ENCODE data around the gene DPP4.

The DPP4 gene

GRCh38 chr2:162025121-162025911 is 48.7 kb downstream of the DPP4 start:
- no peak for TF ChIP-seq CTCF (conservative IDR thresholded peaks at IDR 0.05)
- peak overlapping the region; percentile 46; the same call in 1 of the 2 replicates for H3K27ac ChIP-seq

GRCh38 chr2:162022290-162022945 is 51.6 kb downstream of the DPP4 start:
- no peak overlapping the region for H3K27ac ChIP-seq

GRCh38 chr2:162021516-162022058 is 52.4 kb downstream of the DPP4 start:
- TF ChIP-seq CTCF (conservative IDR thresholded peaks at IDR 0.05): no peak
- no peak overlapping the region for H3K27ac ChIP-seq

More at GRCh38 chr2:162022290-162022945, 51.6 kb downstream of the DPP4 start:
- no peak for TF ChIP-seq CTCF (conservative IDR thresholded peaks at IDR 0.05)

- no peak overlapping the region for H3K27ac ChIP-seq
- TF ChIP-seq CTCF (conservative IDR thresholded peaks at IDR 0.05): no peak
Measured at GRCh38 chr2:162018530-162018929, 55.5 kb downstream of the DPP4 start.

GRCh38 chr2:162017233-162017632 is 56.8 kb downstream of the DPP4 start:
- no peak overlapping the region for H3K27ac ChIP-seq
- no peak for TF ChIP-seq CTCF (conservative IDR thresholded peaks at IDR 0.05)

- TF ChIP-seq CTCF (conservative IDR thresholded peaks at IDR 0.05): no peak
- no peak overlapping the region for H3K27ac ChIP-seq
Measured at GRCh38 chr2:162016080-162016479, 57.9 kb downstream of the DPP4 start.

GRCh38 chr2:162014751-162015150 is 59.3 kb downstream of the DPP4 start:
- no peak overlapping the region for H3K27ac ChIP-seq
- no peak for TF ChIP-seq CTCF (conservative IDR thresholded peaks at IDR 0.05)
